Right hindlimb (tissue), 1 donor: ENCODE results near the gene DDAH1.

Experiments
- DNase-seq: peaks from one replicate; pipeline ENCODE4 v3.0.0-alpha.2; 2018

The DDAH1 gene

GRCh38 chr1:85323770-85324169 lies 141.2 kb downstream of the DDAH1 start:
- DNase-seq: no peak

GRCh38 chr1:85322655-85323054 lies 142.3 kb downstream of the DDAH1 start:
- DNase-seq: no peak

- no peak for DNase-seq
Measured at GRCh38 chr1:85321237-85321964, 143.6 kb downstream of the DDAH1 start.

GRCh38 chr1:85320371-85321131 lies 144.4 kb downstream of the DDAH1 start:
- no peak for DNase-seq

GRCh38 chr1:85319931-85320330 lies 145.0 kb downstream of the DDAH1 start:
- no peak for DNase-seq

- no peak for DNase-seq
Measured at GRCh38 chr1:85319491-85319890, 145.5 kb downstream of the DDAH1 start.

GRCh38 chr1:85318217-85318616 lies 146.7 kb downstream of the DDAH1 start:
- DNase-seq: no peak

GRCh38 chr1:85317560-85317959 lies 147.4 kb downstream of the DDAH1 start:
- DNase-seq: no peak

- DNase-seq: no peak
Measured at GRCh38 chr1:85316321-85316720, 148.6 kb downstream of the DDAH1 start.

GRCh38 chr1:85315789-85316188 lies 149.2 kb downstream of the DDAH1 start:
- DNase-seq: no peak

GRCh38 chr1:85314726-85315125 lies 150.2 kb downstream of the DDAH1 start:
- no peak for DNase-seq

GRCh38 chr1:85313888-85314696 lies 150.9 kb downstream of the DDAH1 start:
- no peak for DNase-seq

GRCh38 chr1:85311818-85312217 lies 153.1 kb downstream of the DDAH1 start:
- DNase-seq: no peak

GRCh38 chr1:85308833-85309350 lies 156.1 kb downstream of the DDAH1 start:
- DNase-seq: no peak

- peak; percentile 93 for DNase-seq
Measured at GRCh38 chr1:85307987-85308832, 156.7 kb downstream of the DDAH1 start.

- no peak for DNase-seq
Measured at GRCh38 chr1:85306236-85306635, 158.7 kb downstream of the DDAH1 start.

GRCh38 chr1:85303440-85304162 lies 161.4 kb downstream of the DDAH1 start:
- DNase-seq: no peak

GRCh38 chr1:85300140-85300539 lies 164.8 kb downstream of the DDAH1 start:
- DNase-seq: no peak

- peak; percentile 79 for DNase-seq
Measured at GRCh38 chr1:85297855-85298629, 166.9 kb downstream of the DDAH1 start.

- DNase-seq: no peak
Measured at GRCh38 chr1:85297538-85297854, 167.5 kb downstream of the DDAH1 start.

- DNase-seq: no peak
Measured at GRCh38 chr1:85296980-85297379, 168.0 kb downstream of the DDAH1 start.
